HG02938 (cell line): ENCODE data around the gene CD19.
"Not testable (repeated sequence)": the region's sequence is repeated elsewhere in the genome, so short reads cannot be mapped to it uniquely, and the experiment has no call there.

Experiments
- ATAC-seq: cut with Tn5 transposase; IDR thresholded peaks from one replicate; pipeline ENCODE4 v1.9.1; 2021; ENCODE audit warnings: mild to moderate bottlenecking, moderate library complexity; ENCODE audit not compliant: unreplicated experiment

Gene CD19

GRCh38 chr16:28931801-28932225 is at the start of gene CD19:
CD19 (plus strand) TSS chr16:28931971; CDS start chr16:28932001, 30 bp downstream.
- no peak for ATAC-seq

DNA sequence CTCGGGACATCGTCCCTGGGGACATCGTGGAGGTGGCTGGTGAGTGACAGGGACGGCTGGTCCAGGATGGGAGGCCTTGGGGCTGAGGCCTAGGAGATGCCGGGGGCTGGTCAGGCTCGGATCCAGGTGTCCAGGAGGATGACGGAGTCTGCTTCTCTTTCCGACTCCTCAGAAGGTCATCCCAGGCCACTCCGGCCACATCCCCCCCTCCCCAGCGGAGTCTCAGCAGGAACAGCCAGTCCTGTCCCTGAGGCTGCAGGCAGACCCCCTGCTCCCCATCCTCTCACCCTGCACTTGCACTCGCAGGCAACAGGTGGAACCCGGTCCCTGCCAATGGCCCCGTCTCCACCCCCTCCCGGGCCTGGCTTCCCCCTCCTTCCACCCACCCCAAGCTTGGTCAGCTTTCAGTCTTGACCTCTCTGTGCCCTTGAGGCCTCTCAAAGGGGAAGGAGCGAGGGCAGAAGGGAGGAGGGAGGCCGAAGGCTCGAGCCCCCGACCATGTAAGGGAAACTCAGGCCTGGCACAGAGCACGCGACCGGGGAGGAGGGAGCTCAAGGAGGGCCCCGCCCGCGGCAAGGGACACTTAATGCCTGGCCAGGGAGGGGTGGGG is 49.1 kb upstream of the CD19 start:
- no peak for ATAC-seq

DNA sequence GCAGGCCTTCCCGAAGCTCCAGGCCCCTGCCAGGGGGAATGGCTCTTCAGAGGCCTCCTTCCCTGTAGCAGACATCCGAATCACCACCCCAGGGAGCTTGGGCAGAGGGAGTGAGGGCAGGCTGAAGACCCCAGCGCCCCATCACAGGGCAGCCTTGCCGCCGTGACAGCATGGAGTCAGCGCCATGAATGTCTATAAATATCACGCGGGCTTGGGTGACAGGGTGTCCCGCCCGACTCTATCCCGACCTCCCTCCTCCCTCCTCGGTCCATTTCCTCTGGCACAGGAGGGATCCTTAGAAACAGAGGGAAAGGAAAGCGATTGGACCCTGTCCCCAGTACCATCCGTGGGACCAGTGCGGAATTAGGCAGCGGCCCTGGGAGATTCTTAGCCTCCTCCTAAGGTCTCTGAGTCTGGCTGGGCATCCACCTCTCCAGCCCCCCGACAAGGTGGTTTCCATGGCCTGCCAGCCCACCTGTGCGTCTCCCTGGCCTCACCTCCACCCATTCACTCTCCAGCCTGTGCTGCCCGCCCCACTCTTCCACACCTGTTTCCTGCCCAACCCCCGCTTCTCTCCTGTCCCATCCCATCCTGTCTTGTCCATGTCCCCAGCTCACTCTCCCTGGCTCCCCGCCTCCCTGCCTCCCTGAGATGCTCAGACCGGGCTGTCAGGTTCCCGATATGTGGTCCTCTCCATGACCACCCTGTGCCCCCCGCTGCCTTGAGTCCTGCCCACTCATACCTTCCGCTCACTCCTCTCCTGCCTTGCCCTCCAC is 48.4 kb upstream of the CD19 start:
- no peak for ATAC-seq

- ATAC-seq = no peak
Observed at GRCh38 chr16:28884045-28884444, 47.7 kb upstream of the CD19 start.

DNA sequence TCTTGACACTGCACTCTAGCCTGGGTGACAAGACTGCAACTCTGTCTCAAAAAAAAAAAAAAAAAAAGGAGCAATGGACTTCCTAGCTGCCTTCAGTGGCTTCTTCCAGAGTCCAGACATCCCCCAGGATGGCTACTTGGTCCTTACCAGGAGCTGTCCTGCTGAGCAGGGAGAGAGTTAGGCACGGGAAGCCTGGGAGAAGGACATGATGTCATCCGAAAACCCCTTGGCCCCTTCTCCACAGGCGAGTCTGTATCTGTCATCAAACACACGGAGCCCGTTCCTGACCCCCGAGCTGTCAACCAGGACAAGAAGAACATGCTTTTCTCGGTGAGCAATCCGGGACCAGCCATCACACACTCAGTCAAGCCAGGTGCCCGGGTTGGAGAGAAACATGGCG is 44.8 kb upstream of the CD19 start:
- no peak for ATAC-seq

DNA sequence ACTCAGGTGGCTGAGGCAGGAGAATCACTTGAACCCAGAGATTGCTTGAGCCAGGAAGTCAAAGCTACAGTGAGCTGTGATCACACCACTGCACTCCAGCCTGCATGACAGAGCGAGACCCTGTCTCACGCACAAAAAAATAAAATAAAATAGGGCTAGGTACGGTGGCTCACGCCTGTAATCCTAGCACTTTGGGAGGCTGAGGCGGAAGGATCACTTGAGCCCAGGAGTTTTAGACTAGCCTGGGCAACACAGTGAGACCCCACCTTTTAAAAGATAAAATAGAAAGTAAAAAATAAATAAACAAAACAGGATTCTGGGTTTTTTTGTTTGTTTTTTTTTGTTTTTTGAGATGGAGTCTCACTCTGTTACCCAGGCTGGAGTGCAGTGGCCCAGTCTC is 41.4 kb upstream of the CD19 start:
- not testable (repeated sequence) for ATAC-seq

DNA sequence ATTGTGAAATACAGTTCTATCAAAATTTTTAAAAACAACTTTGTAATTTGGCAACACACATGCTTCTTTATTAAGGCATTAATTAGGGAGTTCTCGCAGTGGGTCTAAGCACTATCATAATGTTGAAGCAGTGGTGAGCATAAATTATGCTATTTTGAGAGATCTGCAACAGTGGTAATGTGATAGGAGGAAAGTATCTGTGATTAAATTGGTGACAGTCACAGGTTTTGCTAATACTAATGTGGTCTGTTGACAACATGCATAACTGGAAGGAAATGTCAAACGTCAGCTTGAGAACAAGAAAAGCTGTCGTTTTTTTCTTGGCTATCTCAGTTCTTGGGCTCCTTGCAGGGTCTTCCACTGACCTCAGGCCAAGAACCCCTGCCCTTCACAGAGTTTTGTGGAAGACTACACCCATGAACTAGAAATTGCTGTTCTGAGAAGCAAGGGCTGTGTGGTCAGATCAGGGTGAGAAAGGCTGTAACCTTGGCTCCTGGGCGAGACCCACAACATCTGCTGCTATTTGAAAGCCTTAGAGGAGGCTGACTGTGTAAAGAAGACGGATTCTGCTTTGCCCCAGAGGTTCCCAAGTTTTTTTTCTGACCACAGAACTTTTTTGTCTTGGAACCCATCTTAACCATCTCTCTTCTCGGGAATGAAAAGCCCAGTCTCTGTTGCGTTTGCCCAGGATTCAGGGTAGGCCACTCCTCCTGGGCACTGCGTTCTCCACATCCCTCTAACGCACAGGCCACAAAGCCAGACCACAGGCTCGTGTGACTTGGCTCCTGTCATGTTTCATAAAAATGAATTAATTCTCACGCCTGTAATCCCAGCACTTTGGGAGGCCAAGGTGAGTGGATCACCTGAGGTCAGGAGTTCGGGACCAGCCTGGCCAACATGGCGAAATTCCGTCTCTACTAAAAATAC is 39.5 kb upstream of the CD19 start:
- ATAC-seq = no peak

DNA sequence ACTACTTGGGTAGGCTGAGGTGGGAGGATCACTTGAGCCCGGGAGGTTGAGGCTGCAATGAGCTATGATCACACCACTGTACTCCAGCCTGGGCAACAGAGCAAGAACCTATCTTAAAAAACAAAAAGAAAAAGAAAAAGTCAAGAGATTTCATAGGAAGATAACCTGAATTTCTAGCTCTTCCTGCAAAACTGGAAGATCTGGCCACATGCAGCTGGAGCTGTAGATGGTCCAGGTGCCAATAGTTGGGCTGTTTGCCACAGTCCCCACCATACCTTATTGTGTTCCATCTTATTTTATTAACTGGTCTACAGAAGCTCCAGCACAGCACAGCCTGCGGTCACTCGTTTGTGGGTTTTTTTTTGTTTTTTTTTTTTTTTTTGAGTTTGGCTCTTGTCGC is 38.5 kb upstream of the CD19 start:
- no peak for ATAC-seq

DNA sequence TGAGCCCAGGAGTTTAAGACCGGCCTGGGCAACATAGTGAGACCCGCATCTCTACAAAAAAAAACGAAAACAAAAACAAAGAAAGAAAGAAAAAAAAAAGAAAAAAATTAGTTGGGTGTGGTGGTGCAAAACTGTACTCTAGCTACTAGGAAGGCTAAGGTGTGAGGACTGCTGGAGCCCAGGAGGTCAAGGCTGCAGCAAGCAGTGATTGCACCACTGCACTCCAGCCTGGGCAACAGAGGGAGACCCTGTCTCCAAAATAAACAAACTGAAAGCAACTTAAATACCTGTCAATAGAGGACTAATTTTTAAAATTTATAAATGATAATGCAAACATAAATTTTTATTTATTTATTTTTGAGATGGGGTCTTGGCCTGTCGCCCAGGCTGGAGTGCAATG is 36.2 kb upstream of the CD19 start:
- ATAC-seq = no peak

DNA sequence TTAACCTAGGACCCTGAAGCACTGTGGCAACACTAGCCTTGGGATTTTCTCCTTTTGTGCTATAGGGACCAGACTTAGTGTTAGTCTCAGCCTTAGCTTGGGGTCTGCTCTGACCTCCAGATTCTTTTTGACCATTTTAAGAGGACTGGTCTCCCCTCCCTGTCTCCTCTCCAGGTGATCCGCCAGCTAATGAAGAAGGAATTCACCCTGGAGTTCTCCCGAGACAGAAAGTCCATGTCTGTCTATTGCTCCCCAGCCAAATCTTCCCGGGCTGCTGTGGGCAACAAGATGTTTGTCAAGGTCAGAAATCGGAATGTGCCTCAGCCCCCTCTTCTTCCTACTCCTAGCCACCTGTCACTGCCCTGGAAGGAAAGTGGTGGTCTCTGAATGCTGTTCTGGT is 33.9 kb upstream of the CD19 start:
- no peak for ATAC-seq

- ATAC-seq = no peak
Observed at GRCh38 chr16:28898266-28898665, 33.5 kb upstream of the CD19 start.

DNA sequence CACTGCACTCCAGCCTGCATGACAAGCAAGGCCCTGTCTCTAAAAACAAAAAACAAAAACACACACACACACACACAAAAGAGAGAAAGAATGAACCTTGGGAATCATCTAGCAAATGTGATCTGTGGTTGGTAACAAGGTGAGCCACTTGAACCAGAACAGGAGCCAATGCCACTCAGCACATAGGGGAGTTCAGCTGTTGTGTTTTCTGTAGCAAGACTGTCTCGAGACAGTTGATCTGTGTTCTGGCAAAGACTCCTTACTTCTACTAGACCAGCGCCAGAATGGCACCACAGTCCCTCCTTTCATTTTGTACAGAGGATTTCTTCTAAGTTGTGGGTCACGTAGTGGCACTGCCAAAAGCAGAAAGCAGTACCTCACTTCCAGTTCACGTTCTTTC is 32.8 kb upstream of the CD19 start:
- no peak for ATAC-seq

DNA sequence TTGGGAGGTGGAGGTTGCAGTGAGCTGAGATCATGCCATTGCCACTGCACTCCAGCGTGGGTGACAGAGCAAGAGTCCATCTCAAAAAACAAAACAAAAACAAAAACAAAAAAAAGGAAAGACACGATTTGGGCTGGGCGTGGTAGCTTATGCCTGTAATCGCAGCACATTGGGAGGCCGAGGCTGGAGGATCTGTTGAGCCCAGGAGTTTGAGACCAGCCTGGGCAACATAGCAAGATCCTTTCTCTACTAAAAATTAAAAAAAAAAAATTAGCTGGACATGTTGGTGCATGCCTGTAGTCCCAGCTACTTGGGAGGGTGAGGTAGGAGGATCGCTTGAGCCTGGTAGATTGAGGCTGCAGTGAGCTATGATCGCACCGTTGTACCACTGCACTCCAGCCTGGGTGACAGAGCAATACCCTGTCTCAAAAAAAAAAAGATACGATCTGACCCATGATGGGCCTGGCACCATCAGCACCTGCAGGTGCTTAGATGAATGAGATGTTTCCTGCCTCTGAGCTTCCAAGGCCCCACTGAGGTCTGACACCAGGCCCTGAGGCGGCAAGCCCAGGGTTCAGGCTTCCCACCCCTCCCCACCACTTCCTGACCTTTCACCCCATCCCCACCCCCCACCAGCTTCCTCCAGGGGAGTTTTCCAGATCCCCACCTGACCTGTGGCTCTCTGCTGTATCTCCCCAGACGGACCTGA is 31.7 kb upstream of the CD19 start:
- ATAC-seq = no peak

- ATAC-seq = no peak
Observed at GRCh38 chr16:28900601-28901000, 31.2 kb upstream of the CD19 start.

GRCh38 chr16:28901862-28902261 is 29.9 kb upstream of the CD19 start:
- no peak for ATAC-seq

DNA sequence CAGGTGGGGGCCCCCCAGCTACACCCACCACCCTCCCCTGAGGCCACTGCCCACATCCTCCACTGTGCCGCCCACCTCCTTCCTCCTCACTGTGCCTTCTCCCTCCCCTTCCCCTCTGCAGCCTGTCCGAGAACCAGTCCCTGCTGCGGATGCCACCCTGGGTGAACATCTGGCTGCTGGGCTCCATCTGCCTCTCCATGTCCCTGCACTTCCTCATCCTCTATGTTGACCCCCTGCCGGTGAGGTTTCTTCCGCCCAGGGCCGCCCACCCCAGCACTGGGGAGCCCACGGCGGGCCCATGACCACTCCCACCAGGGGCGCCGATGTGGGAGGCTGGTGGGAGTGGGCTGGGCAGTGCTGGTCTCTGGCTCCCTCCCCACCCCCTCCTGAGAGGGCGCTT is 28.9 kb upstream of the CD19 start:
- no peak for ATAC-seq

DNA sequence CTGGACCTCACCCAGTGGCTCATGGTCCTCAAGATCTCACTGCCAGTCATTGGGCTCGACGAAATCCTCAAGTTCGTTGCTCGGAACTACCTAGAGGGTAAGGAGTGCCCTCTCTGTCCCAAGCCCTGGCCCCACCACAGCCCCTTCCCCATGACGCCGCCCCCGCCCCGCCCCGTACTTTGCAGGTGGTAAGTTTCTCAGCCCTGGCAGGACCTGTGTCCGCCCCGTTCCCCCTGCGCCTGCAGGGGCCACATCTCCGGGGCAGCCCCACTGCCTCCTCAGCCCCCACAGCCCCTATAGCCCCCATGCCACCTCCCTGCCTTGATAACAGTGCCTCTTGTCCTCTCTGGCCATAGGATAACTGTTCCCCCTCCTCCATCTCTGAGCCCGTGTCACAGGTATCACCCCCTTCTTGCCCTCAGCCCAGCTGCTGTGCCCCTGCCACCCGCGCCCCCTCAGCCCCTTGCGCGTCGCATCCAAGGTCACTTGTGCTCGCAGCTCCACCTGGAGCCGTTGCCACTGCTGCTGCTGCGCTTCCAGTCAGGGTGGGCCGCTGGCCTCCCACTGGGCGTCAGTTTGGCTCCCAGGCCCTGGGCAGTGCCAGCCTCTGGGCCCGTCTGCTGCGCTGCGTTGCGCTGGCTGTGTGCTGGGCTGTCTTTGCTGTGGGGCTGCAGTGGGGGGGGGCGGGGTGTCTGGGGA is 28.3 kb upstream of the CD19 start:
- no peak for ATAC-seq

DNA sequence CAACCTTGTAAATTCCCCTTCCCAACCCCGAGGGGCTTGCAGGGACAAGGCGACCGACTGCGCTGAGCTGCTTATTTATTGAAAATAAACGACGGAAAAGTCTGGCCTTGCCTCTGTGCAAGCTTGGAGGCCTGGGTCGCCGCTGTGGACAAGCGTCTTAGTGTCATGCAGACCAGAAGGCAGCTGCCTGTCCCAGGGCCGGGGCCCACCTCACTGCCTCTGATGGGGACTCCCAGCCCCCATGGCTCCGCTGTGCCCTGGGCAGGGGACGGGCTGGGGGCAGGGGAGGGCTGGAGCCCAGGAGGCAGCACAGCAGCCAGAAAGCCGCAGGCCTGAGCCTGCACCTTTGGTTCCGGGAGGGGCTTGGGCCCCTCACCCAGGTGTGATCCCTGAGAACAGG is 27.4 kb upstream of the CD19 start:
- ATAC-seq = no peak

DNA sequence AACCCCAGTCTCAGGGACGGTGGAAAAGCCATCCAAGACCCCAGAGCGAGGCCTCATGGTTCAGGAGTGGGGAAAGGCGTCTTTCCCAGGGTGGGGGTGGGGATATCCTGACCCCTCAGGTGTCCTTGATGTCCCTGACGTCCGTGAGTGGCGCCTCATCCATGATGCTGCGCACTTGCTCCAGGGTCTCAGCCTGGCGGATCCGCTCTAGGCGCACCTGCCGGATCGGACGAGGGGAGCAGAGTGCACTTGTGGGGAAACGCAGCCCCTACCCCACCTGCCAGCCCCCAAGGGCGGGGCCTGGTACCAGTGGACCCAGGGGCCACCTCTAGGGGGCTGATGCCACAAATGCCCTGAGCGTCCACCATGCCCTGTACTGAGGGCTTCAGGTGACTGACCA is 26.9 kb upstream of the CD19 start:
- no peak for ATAC-seq

- no peak for ATAC-seq
Observed at GRCh38 chr16:28905229-28905754, 26.5 kb upstream of the CD19 start.
